C4-2B (cell line): Measurements from ENCODE around the gene GALK2.

Experiments used
- CTCF ChIP-seq: fragments of 450-650 bp; conservative IDR thresholded peaks from 2 replicates; pipeline ENCODE4 v1.5.1; 2017; ENCODE audit warnings: mild to moderate bottlenecking
- ZFX ChIP-seq: fragments of 450-650 bp; IDR thresholded peaks from 2 replicates; pipeline ENCODE4 v1.6.1; 2017

DNA sequence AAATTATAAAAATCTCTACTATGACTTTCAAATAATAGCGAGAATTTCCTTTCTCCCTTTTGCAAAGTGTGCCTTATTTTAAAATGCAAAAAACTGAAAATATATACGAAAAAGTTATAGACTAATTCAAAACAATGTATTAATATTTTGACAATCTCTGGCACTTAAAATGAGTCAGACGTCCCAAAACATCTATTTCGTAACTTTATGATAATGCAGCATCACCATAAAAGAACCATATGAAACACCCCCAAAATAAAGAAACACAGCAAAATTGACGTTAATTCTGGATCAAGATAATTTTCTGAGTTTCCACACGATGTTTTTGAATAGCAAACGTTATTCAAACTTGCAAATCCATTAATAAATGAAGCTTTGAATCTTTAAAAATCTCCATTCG, 15.7 kb upstream of the GALK2 start:
- no peak for TF ChIP-seq CTCF
- TF ChIP-seq ZFX, result no peak
